PC-9 (cell line): ENCODE data around the gene SLC22A23. TPM values are rescaled to one million over a fixed set of nuclear protein-coding genes. Genes with fewer than 3 reads are reported as not detected.

ENCODE experiments used
- BruUV-seq: library from RNA; stranded (reverse); fragments of 400-500 nt; replicated peaks from 2 replicates; lab custom pipeline; 2021; lab: Mats Ljungman, UMichigan
- CTCF ChIA-PET: fragments of 300-600 bp; sonication (Branson Sonifier 250); formaldehyde crosslinking; loops from one replicate; lab custom pipeline; 2022; ENCODE audit warnings: antibody characterized with exemption; lab: Charles Lee
- POLR2A ChIA-PET: fragments of 300-600 bp; sonication (Branson Sonifier 250); formaldehyde crosslinking; loops from one replicate; lab custom pipeline; 2022; ENCODE audit warnings: antibody characterized with exemption; ENCODE audit not compliant: unreplicated experiment; lab: Charles Lee
- DNase-seq, 2 experiments: peaks; one replicate each; pipeline versions ENCODE4 v3.0.0 to v3.0.0-alpha.2; 2015 to 2022; ENCODE audit warnings: mixed read lengths in 1 of 2
- H2AFZ ChIP-seq: fragments of 200-600 bp; sonication (generic); 2 replicates; pipeline ENCODE4 v1.8.1; 2017; ENCODE audit warnings: antibody characterized with exemption
- H3F3A ChIP-seq: fragments of 200-600 bp; sonication (generic); 2 replicates; pipeline ENCODE4 v1.8.1; 2017; ENCODE audit warnings: antibody characterized with exemption, mild to moderate bottlenecking, low read depth; ENCODE audit not compliant: insufficient read depth
- H3K27ac ChIP-seq: fragments of 200-600 bp; sonication (generic); 2 replicates; pipeline ENCODE4 v1.6.1; 2016; ENCODE audit warnings: mixed run types
- H3K27me3 ChIP-seq: fragments of 200-600 bp; sonication (generic); 2 replicates; pipeline ENCODE4 v1.6.1; 2016; ENCODE audit warnings: low read depth, mixed run types; ENCODE audit not compliant: insufficient read depth
- H3K36me3 ChIP-seq: fragments of 200-600 bp; sonication (generic); 2 replicates; pipeline ENCODE4 v1.6.1; 2016; ENCODE audit warnings: low read depth, mixed run types
- H3K4me1 ChIP-seq: fragments of 200-600 bp; sonication (generic); replicated peaks from 2 replicates; pipeline ENCODE4 v1.6.1; 2016; ENCODE audit warnings: mixed run types; ENCODE audit not compliant: insufficient read depth
- H3K4me2 ChIP-seq: fragments of 200-600 bp; sonication (generic); 2 replicates; pipeline ENCODE4 v1.6.1; 2017; ENCODE audit warnings: mixed run types
- H3K4me3 ChIP-seq: fragments of 200-600 bp; sonication (generic); 2 replicates; pipeline ENCODE4 v1.6.1; 2016; ENCODE audit warnings: mixed run types
- H3K79me2 ChIP-seq: fragments of 200-600 bp; sonication (generic); 2 replicates; pipeline ENCODE4 v1.6.1; 2017; ENCODE audit warnings: low read depth, mixed run types
- H3K9me2 ChIP-seq: fragments of 200-600 bp; sonication (generic); 2 replicates; pipeline ENCODE4 v1.8.1; 2017; ENCODE audit warnings: mild to moderate bottlenecking; ENCODE audit not compliant: insufficient read depth
- H3K9me3 ChIP-seq: fragments of 200-600 bp; sonication (generic); 2 replicates; pipeline ENCODE4 v1.8.1; 2016; ENCODE audit warnings: low read depth; ENCODE audit not compliant: insufficient read depth
- H4K20me1 ChIP-seq: fragments of 200-600 bp; sonication (generic); 2 replicates; pipeline ENCODE4 v1.8.1; 2017; ENCODE audit not compliant: insufficient read depth
- EZH2 ChIP-seq: fragments of 200-600 bp; sonication (generic); IDR thresholded peaks from 2 replicates; pipeline ENCODE4 v1.8.0; 2017; ENCODE audit warnings: antibody characterized with exemption, low read depth
- intact Hi-C: fragments of 100-400 bp; cut with micrococcal nuclease; formaldehyde crosslinking; loops from one replicate; pipeline ENCODE4 v1.10.0; 2022; ENCODE audit not compliant: unreplicated experiment
- total RNA-seq: library from RNA; stranded (reverse); gene quantifications from 2 replicates; pipeline ENCODE4 v1.2.3, GENCODE V29; 2021
- TF ChIP-seq, protein P1 (sequence below): fragments of 200-600 bp; sonication (generic); conservative IDR thresholded peaks from 2 replicates; pipeline ENCODE4 v1.6.1; 2017; ENCODE audit warnings: mixed run types, antibody characterized with exemption, mild to moderate bottlenecking, moderate library complexity

The SLC22A23 gene
- total RNA-seq, 1 experiment from 2014 or later: 13.5 TPM

- Histone ChIP-seq H3K4me2 (peak overlapping the region; percentile 79), H3K27ac (no peak overlapping the region), H3K9me3 (no peaks in the 10 kb centered on the region), H3K79me2 (peaks cover 23% of the 10 kb centered on the region), H2AFZ (peak overlapping the region; percentile 91), H3K4me1 (peaks cover 14% of the 10 kb centered on the region), H3K36me3 (no peaks in the 10 kb centered on the region), H4K20me1 (no peaks in the 10 kb centered on the region; the same call in 1 of the 2 replicates), H3K9me2 (no peaks in the 10 kb centered on the region), H3K4me3 (peak overlapping the region; percentile 84), H3F3A (no peaks in the 10 kb centered on the region), H3K27me3 (no peaks in the 10 kb centered on the region)
- DNase-seq: peak; percentile 49 to 55
- intact Hi-C loops: loop anchor here (1.0 to 5.0 kb wide), 5 partner anchors 39 to 274 kb away; no protein-coding TSS in a partner anchor
- TF ChIP-seq EZH2: no peak
- TF ChIP-seq, protein P1, sequence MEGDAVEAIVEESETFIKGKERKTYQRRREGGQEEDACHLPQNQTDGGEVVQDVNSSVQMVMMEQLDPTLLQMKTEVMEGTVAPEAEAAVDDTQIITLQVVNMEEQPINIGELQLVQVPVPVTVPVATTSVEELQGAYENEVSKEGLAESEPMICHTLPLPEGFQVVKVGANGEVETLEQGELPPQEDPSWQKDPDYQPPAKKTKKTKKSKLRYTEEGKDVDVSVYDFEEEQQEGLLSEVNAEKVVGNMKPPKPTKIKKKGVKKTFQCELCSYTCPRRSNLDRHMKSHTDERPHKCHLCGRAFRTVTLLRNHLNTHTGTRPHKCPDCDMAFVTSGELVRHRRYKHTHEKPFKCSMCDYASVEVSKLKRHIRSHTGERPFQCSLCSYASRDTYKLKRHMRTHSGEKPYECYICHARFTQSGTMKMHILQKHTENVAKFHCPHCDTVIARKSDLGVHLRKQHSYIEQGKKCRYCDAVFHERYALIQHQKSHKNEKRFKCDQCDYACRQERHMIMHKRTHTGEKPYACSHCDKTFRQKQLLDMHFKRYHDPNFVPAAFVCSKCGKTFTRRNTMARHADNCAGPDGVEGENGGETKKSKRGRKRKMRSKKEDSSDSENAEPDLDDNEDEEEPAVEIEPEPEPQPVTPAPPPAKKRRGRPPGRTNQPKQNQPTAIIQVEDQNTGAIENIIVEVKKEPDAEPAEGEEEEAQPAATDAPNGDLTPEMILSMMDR: no peak
- ChIA-PET CTCF (interaction anchor here (0.6 kb wide), 3 partner anchors 13 to 695 kb away, joined by 3 to 5 read pairs (median 4); no protein-coding TSS in a partner anchor), POLR2A (interaction anchor here (0.5 to 0.7 kb wide), 3 partner anchors 54 to 100 kb away, joined by 3 to 4 read pairs (median 4); no protein-coding TSS in a partner anchor)
- no TSS peak for BruUV-seq
Observed at GRCh38 chr6:3457710-3458602, 1.1 kb upstream of the SLC22A23 start.

- no TSS peak for BruUV-seq
- Histone ChIP-seq H4K20me1 (no peaks in the 10 kb centered on the region; the same call in 1 of the 2 replicates), H3K27me3 (no peaks in the 10 kb centered on the region), H3K79me2 (peaks cover 23% of the 10 kb centered on the region), H2AFZ (no peak overlapping the region), H3K9me3 (no peaks in the 10 kb centered on the region), H3K4me3 (peak overlapping the region; percentile 77; the same call in 1 of the 2 replicates), H3K4me1 (peaks cover 14% of the 10 kb centered on the region), H3K27ac (no peak overlapping the region), H3K4me2 (peak overlapping the region; percentile 97), H3F3A (no peaks in the 10 kb centered on the region), H3K9me2 (no peaks in the 10 kb centered on the region), H3K36me3 (no peaks in the 10 kb centered on the region)
- ChIA-PET CTCF (interaction anchor here (0.5 to 1.0 kb wide), 14 partner anchors 14 to 1473 kb away, joined by 3 to 9 read pairs (median 4); no protein-coding TSS in a partner anchor), POLR2A (interaction anchor here (0.6 to 0.7 kb wide), 2 partner anchors 14 to 62 kb away, joined by 3 to 5 read pairs; no protein-coding TSS in a partner anchor)
- intact Hi-C loops: loop anchor here (2.0 to 5.0 kb wide), 3 partner anchors 38 to 156 kb away; no protein-coding TSS in a partner anchor
- no peak for TF ChIP-seq EZH2
- TF ChIP-seq, protein P1: no peak
- no peak for DNase-seq
Observed at GRCh38 chr6:3456395-3456897, 404 bp downstream of the SLC22A23 start.
